Uterus (tissue), 2 donors: ENCODE measurements around the gene ZSCAN21.

Experiments
- CTCF ChIP-seq, 4 experiments: fragments of 200-600 bp in 2 of 4; fragments of 450-650 bp in 2 of 4; sonication (generic) in 2 of 4; IDR thresholded peaks; one replicate each; pipeline ENCODE4 v1.5.1; 2016 to 2019; ENCODE audit warnings: antibody characterized with exemption in 4 of 4, mild to moderate bottlenecking in 2 of 4, moderate library complexity in 1 of 4
- POLR2A ChIP-seq, 2 donors: fragments of 450-650 bp; IDR thresholded peaks; one replicate each; pipeline ENCODE4 v1.6.1; 2016; ENCODE audit warnings: antibody characterized with exemption in 2 of 2, mild to moderate bottlenecking in 1 of 2, moderate library complexity in 1 of 2

GRCh38 chr7:100008525-100008924 is 41.0 kb upstream of the ZSCAN21 start:
- TF ChIP-seq CTCF (IDR thresholded peaks at IDR 0.05) (no peak), POLR2A (IDR thresholded peaks at IDR 0.05) (no peak)
